HEK293 (cell line): Measurements from ENCODE around the gene SYN1.

ENCODE experiments used
- CTCF ChIA-PET: fragments of 350-600 bp; formaldehyde crosslinking; extraction: SDS; loops from one replicate; lab custom pipeline; 2021; ENCODE audit warnings: antibody characterized with exemption; lab: Yijun Ruan, JAX
- POLR2A ChIA-PET: fragments of 300-600 bp; formaldehyde crosslinking; extraction: SDS; loops from one replicate; lab custom pipeline; 2020; ENCODE audit warnings: antibody characterized with exemption, inconsistent platforms; lab: Yijun Ruan, JAX
- H3K27ac ChIP-seq: fragments of 200-500 bp; sonication (Bioruptor generic); 2 replicates; pipeline ENCODE4 v1.5.1; 2014; ENCODE audit warnings: low read depth, low read length, control low read depth, inconsistent platforms; ENCODE audit errors: extremely low read depth
- H3K36me3 ChIP-seq, 2 experiments: fragments of 200-500 bp in 1 of 2; sonication (Bioruptor generic) in 1 of 2; 1 replicate in 1 of 2; 2 replicates in 1 of 2; pipeline ENCODE4 v1.5.1; 2014 to 2017; ENCODE audit warnings: inconsistent platforms in 2 of 2, low read length in 2 of 2; ENCODE audit not compliant: control insufficient read depth in 2 of 2, insufficient read depth in 1 of 2
- H3K4me1 ChIP-seq: fragments of 200-500 bp; sonication (Bioruptor generic); 2 replicates; pipeline ENCODE4 v1.5.1; 2014; ENCODE audit warnings: mild to moderate bottlenecking, low read length, inconsistent platforms; ENCODE audit not compliant: control insufficient read depth, insufficient read depth
- H3K4me3 ChIP-seq: 2 replicates; pipeline ENCODE4 v1.5.1; 2011; ENCODE audit warnings: low read depth, mild to moderate bottlenecking, control low read depth, low read length, moderate library complexity
- H3K9me3 ChIP-seq: fragments of 200-500 bp; sonication (Bioruptor generic); 2 replicates; pipeline ENCODE4 v1.5.1; 2014; ENCODE audit warnings: low read depth, low read length, inconsistent platforms; ENCODE audit not compliant: control insufficient read depth, insufficient read depth
- EGR2 ChIP-seq: fragments of 450-650 bp; formaldehyde crosslinking; IDR thresholded peaks from 2 replicates; pipeline ENCODE4 v1.5.1; 2016; ENCODE audit warnings: low read depth, missing biosample characterization, missing genetic modification characterization
- HOXC10 ChIP-seq: sonication (generic); formaldehyde crosslinking; IDR thresholded peaks from 2 replicates; pipeline ENCODE4 v1.8.1; 2023; ENCODE audit warnings: mild to moderate bottlenecking, missing genetic modification reagents
- KLF1 ChIP-seq: fragments of 450-650 bp; formaldehyde crosslinking; IDR thresholded peaks from 2 replicates; pipeline ENCODE4 v1.5.1; 2016; ENCODE audit warnings: missing biosample characterization, missing genetic modification characterization
- KLF10 ChIP-seq: fragments of 450-650 bp; IDR thresholded peaks from 2 replicates; pipeline ENCODE4 v1.5.1; 2018; ENCODE audit warnings: missing biosample characterization, mild to moderate bottlenecking, missing genetic modification characterization
- SP7 ChIP-seq: fragments of 450-650 bp; formaldehyde crosslinking; IDR thresholded peaks from 2 replicates; pipeline ENCODE4 v1.5.1; 2016; ENCODE audit warnings: missing biosample characterization, missing genetic modification characterization
- ZBTB17 ChIP-seq: fragments of 450-650 bp; formaldehyde crosslinking; IDR thresholded peaks from 2 replicates; pipeline ENCODE4 v1.5.1; 2016; ENCODE audit warnings: missing biosample characterization, missing genetic modification characterization
- ZBTB8A ChIP-seq: fragments of 450-650 bp; formaldehyde crosslinking; IDR thresholded peaks from 2 replicates; pipeline ENCODE4 v1.5.1; 2016; ENCODE audit warnings: missing biosample characterization, missing genetic modification characterization
- ZFHX2 ChIP-seq: fragments of 450-650 bp; formaldehyde crosslinking; conservative IDR thresholded peaks from 2 replicates; pipeline ENCODE4 v1.5.1; 2016; ENCODE audit warnings: missing biosample characterization, missing genetic modification characterization
- ZNF138 ChIP-seq: fragments of 450-650 bp; formaldehyde crosslinking; IDR thresholded peaks from 2 replicates; pipeline ENCODE4 v1.5.1; 2016; ENCODE audit warnings: missing biosample characterization, missing genetic modification characterization, borderline replicate concordance
- ZNF335 ChIP-seq: fragments of 450-650 bp; formaldehyde crosslinking; conservative IDR thresholded peaks from 2 replicates; pipeline ENCODE4 v1.5.1; 2016; ENCODE audit warnings: missing biosample characterization, missing genetic modification characterization
- ZNF341 ChIP-seq: fragments of 450-650 bp; formaldehyde crosslinking; IDR thresholded peaks from 2 replicates; pipeline ENCODE4; 2016; ENCODE audit warnings: low read depth, missing biosample characterization, missing genetic modification characterization
- ZNF350 ChIP-seq: fragments of 450-650 bp; formaldehyde crosslinking; IDR thresholded peaks from 2 replicates; pipeline ENCODE4 v1.5.0; 2017; ENCODE audit warnings: missing biosample characterization, mild to moderate bottlenecking, missing genetic modification characterization
- ZNF473 ChIP-seq: fragments of 450-650 bp; formaldehyde crosslinking; IDR thresholded peaks from 2 replicates; pipeline ENCODE4 v1.5.1; 2017; ENCODE audit warnings: missing biosample characterization, missing genetic modification characterization
- ZNF600 ChIP-seq: fragments of 450-650 bp; formaldehyde crosslinking; IDR thresholded peaks from 2 replicates; pipeline ENCODE4 v1.5.1; 2016; ENCODE audit warnings: missing biosample characterization, missing genetic modification characterization
- ZNF629 ChIP-seq: fragments of 450-650 bp; formaldehyde crosslinking; IDR thresholded peaks from 2 replicates; pipeline ENCODE4 v1.5.1; 2017; ENCODE audit warnings: missing biosample characterization, missing genetic modification characterization
- ZSCAN23 ChIP-seq: fragments of 450-650 bp; formaldehyde crosslinking; IDR thresholded peaks from 2 replicates; pipeline ENCODE4 v1.5.1; 2016; ENCODE audit warnings: missing biosample characterization, missing genetic modification characterization
- TF ChIP-seq, protein P1 (sequence below): fragments of 450-650 bp; formaldehyde crosslinking; IDR thresholded peaks from 2 replicates; pipeline ENCODE4 v1.5.1; 2016; ENCODE audit warnings: missing biosample characterization, missing genetic modification characterization
- TF ChIP-seq, protein P2 (sequence below): fragments of 450-650 bp; formaldehyde crosslinking; IDR thresholded peaks from 2 replicates; pipeline ENCODE4 v1.5.1; 2016; ENCODE audit warnings: missing biosample characterization, missing genetic modification characterization
- TF ChIP-seq, protein P3 (sequence below): fragments of 450-650 bp; formaldehyde crosslinking; IDR thresholded peaks from 2 replicates; pipeline ENCODE4 v1.5.1; 2016; ENCODE audit warnings: missing biosample characterization, missing genetic modification characterization
- TF ChIP-seq, protein P4 (sequence below): fragments of 450-650 bp; IDR thresholded peaks from 2 replicates; pipeline ENCODE4 v1.5.1; 2018; ENCODE audit warnings: missing biosample characterization, mild to moderate bottlenecking, missing genetic modification characterization
- TF ChIP-seq, protein P5 (sequence below): IDR thresholded peaks from 2 replicates; pipeline ENCODE4 v1.6.1; 2011; ENCODE audit warnings: mild to moderate bottlenecking, low read depth, low read length, borderline replicate concordance
- TF ChIP-seq, protein P6 (sequence below): fragments of 450-650 bp; formaldehyde crosslinking; IDR thresholded peaks from 2 replicates; pipeline ENCODE4 v1.5.1; 2016; ENCODE audit warnings: missing biosample characterization, missing genetic modification characterization

The SYN1 gene

DNA sequence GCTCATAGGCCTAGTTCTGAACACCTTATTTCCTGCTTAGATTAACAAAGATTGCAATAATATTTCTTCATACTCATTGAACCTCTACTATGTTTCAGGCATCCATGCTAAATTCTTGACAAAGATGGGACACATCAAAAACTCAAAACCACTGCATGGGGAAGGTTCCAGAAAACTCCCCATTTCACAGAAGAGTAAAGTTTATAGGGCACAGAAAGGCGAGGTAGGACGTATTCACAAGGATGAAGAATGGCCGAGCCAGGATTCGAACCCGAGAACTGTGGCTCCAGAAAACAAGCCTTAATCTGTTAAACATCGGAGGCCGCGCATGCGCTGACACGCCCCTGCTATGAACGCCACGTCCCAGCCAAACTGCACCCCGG is 38.6 kb upstream of the SYN1 start (continued):
- TF ChIP-seq ZSCAN23 (no peak), ZNF138 (tag by site-specific recombination) (no peak)
- TF ChIP-seq, protein P1, sequence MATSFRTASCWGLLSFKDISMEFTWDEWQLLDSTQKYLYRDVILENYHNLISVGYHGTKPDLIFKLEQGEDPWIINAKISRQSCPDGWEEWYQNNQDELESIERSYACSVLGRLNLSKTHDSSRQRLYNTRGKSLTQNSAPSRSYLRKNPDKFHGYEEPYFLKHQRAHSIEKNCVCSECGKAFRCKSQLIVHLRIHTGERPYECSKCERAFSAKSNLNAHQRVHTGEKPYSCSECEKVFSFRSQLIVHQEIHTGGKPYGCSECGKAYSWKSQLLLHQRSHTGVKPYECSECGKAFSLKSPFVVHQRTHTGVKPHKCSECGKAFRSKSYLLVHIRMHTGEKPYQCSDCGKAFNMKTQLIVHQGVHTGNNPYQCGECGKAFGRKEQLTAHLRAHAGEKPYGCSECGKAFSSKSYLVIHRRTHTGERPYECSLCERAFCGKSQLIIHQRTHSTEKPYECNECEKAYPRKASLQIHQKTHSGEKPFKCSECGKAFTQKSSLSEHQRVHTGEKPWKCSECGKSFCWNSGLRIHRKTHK: no peak
- TF ChIP-seq, protein P2, sequence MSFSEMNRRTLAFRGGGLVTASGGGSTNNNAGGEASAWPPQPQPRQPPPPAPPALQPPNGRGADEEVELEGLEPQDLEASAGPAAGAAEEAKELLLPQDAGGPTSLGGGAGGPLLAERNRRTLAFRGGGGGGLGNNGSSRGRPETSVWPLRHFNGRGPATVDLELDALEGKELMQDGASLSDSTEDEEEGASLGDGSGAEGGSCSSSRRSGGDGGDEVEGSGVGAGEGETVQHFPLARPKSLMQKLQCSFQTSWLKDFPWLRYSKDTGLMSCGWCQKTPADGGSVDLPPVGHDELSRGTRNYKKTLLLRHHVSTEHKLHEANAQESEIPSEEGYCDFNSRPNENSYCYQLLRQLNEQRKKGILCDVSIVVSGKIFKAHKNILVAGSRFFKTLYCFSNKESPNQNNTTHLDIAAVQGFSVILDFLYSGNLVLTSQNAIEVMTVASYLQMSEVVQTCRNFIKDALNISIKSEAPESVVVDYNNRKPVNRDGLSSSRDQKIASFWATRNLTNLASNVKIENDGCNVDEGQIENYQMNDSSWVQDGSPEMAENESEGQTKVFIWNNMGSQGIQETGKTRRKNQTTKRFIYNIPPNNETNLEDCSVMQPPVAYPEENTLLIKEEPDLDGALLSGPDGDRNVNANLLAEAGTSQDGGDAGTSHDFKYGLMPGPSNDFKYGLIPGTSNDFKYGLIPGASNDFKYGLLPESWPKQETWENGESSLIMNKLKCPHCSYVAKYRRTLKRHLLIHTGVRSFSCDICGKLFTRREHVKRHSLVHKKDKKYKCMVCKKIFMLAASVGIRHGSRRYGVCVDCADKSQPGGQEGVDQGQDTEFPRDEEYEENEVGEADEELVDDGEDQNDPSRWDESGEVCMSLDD: no peak
- TF ChIP-seq, protein P3, sequence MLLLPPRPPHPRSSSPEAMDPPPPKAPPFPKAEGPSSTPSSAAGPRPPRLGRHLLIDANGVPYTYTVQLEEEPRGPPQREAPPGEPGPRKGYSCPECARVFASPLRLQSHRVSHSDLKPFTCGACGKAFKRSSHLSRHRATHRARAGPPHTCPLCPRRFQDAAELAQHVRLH (tag by site-specific recombination): peak; percentile 35; the same call in 1 of the 2 replicates

DNA sequence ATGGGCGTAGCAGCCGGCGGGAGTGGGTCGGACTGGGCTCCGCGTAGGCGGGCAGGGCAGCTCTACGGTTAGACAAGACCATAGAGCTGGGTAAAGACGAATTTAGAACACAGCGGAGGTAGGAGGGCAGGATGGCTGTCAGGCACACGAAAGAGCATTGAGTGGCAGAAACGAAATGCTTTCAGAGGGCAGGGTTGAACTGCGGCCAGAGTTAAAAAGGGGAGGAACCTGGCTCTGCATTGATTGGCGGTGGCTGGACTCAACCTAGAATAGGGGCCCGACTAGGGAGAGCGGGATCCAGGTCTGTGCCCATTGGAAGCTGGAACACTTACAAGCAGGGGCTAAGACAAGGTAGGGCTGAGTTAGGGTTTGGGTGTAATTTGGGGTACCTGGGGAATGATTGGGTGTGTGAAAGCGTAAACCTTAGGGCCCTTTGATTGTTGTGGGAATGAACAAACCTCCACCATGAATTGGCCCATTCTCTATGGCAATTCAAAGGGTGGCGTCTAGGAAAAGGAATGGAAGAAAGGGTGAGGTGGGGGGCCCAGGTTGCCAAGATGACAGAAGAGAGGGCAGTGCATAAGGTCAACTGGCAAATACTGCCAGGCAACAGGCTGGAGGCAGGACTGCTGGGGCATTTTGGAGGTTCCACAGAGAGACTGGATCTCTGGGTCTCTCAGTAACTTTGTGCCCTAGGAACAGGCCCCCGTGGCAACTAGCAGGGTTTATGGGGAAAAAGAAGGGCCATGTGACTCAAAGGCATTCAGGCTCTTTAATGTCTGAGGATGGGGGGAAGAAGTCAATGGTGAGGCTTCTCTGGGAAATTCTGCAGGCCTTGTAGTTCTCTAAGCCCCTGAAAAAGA is 31.6 kb upstream of the SYN1 start:
- H3K27ac ChIP-seq: peak overlapping the region; percentile 48; the same call in 1 of the 2 replicates
- peaks cover 13 to 64% of the 10 kb centered on the region in 2 experiments; a peak in 2 of 3 replicates for H3K36me3 ChIP-seq
- no peak for TF ChIP-seq ZNF350 (tag by site-specific recombination)
- TF ChIP-seq, protein P4, sequence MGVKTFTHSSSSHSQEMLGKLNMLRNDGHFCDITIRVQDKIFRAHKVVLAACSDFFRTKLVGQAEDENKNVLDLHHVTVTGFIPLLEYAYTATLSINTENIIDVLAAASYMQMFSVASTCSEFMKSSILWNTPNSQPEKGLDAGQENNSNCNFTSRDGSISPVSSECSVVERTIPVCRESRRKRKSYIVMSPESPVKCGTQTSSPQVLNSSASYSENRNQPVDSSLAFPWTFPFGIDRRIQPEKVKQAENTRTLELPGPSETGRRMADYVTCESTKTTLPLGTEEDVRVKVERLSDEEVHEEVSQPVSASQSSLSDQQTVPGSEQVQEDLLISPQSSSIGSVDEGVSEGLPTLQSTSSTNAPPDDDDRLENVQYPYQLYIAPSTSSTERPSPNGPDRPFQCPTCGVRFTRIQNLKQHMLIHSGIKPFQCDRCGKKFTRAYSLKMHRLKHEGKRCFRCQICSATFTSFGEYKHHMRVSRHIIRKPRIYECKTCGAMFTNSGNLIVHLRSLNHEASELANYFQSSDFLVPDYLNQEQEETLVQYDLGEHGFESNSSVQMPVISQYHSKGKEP (tag by site-specific recombination): no peak
- peak; percentile 82; the same call in 1 of the 2 replicates for TF ChIP-seq EGR2 (tag by site-specific recombination)
- TF ChIP-seq, protein P5, sequence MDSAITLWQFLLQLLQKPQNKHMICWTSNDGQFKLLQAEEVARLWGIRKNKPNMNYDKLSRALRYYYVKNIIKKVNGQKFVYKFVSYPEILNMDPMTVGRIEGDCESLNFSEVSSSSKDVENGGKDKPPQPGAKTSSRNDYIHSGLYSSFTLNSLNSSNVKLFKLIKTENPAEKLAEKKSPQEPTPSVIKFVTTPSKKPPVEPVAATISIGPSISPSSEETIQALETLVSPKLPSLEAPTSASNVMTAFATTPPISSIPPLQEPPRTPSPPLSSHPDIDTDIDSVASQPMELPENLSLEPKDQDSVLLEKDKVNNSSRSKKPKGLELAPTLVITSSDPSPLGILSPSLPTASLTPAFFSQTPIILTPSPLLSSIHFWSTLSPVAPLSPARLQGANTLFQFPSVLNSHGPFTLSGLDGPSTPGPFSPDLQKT: 0 out of 2 replicates have a peak, but pooled peaks have one; percentile 30
- no peak for TF ChIP-seq ZNF473 (tag by site-specific recombination)
- TF ChIP-seq ZNF341: peak; percentile 67
- TF ChIP-seq ZNF600: 0 out of 2 replicates have a peak, but pooled peaks have one; percentile 30
- peak; percentile 85 for TF ChIP-seq ZBTB8A
- TF ChIP-seq SP7: no peak
- peak; percentile 58 for TF ChIP-seq KLF1 (tag by site-specific recombination)
- TF ChIP-seq ZBTB17 (tag by site-specific recombination): peak; percentile 75
- TF ChIP-seq ZNF335 (tag by site-specific recombination): peak; percentile 16
- peak; percentile 3; the same call in 1 of the 2 replicates for TF ChIP-seq ZNF629 (tag by site-specific recombination)
- TF ChIP-seq HOXC10 (CRISPR knock-in tag): 0 out of 2 replicates have a peak, but pooled peaks have one; percentile 7
- peak; percentile 93 for TF ChIP-seq ZFHX2 (tag by site-specific recombination)
- TF ChIP-seq, protein P6, sequence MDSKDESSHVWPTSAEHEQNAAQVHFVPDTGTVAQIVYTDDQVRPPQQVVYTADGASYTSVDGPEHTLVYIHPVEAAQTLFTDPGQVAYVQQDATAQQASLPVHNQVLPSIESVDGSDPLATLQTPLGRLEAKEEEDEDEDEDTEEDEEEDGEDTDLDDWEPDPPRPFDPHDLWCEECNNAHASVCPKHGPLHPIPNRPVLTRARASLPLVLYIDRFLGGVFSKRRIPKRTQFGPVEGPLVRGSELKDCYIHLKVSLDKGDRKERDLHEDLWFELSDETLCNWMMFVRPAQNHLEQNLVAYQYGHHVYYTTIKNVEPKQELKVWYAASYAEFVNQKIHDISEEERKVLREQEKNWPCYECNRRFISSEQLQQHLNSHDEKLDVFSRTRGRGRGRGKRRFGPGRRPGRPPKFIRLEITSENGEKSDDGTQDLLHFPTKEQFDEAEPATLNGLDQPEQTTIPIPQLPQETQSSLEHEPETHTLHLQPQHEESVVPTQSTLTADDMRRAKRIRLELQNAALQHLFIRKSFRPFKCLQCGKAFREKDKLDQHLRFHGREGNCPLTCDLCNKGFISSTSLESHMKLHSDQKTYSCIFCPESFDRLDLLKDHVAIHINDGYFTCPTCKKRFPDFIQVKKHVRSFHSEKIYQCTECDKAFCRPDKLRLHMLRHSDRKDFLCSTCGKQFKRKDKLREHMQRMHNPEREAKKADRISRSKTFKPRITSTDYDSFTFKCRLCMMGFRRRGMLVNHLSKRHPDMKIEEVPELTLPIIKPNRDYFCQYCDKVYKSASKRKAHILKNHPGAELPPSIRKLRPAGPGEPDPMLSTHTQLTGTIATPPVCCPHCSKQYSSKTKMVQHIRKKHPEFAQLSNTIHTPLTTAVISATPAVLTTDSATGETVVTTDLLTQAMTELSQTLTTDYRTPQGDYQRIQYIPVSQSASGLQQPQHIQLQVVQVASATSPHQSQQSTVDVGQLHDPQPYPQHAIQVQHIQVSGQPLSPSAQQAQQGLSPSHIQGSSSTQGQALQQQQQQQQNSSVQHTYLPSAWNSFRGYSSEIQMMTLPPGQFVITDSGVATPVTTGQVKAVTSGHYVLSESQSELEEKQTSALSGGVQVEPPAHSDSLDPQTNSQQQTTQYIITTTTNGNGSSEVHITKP: peak; percentile 68
- peak; percentile 1; the same call in 1 of the 2 replicates for TF ChIP-seq KLF10 (tag by site-specific recombination)
- POLR2A ChIA-PET: interaction anchor here (0.9 to 1.5 kb wide), 7 partner anchors 21 to 460 kb away, joined by 3 to 16 read pairs (median 4); partner anchors contain the start of gene CDK16
- no peaks in the 10 kb centered on the region for H3K9me3 ChIP-seq
- H3K4me1 ChIP-seq: peaks cover 11% of the 10 kb centered on the region
- CTCF ChIA-PET: interaction anchor here (0.6 kb wide), 1 partner anchor 1041 kb away, joined by 3 read pairs; no protein-coding TSS in a partner anchor
- peak overlapping the region; percentile 30 for H3K4me3 ChIP-seq
